Amniotic stem cell (primary cell): Measurements from ENCODE around the gene EHD1.

Source experiments
- DNase-seq: peaks from one replicate; lab custom pipeline; 2025; lab: John Stamatoyannopoulos, UW

Gene EHD1

GRCh38 chr11:64890522-64890939 is 12.1 kb upstream of the EHD1 start:
- DNase-seq = no peak

GRCh38 chr11:64888729-64889511 is 10.5 kb upstream of the EHD1 start:
- DNase-seq = no peak

- DNase-seq = no peak
These were observed 9.9 kb upstream of the EHD1 start for GRCh38 chr11:64888406-64888728.

GRCh38 chr11:64887757-64888405 is 9.5 kb upstream of the EHD1 start:
- no peak for DNase-seq

DNA sequence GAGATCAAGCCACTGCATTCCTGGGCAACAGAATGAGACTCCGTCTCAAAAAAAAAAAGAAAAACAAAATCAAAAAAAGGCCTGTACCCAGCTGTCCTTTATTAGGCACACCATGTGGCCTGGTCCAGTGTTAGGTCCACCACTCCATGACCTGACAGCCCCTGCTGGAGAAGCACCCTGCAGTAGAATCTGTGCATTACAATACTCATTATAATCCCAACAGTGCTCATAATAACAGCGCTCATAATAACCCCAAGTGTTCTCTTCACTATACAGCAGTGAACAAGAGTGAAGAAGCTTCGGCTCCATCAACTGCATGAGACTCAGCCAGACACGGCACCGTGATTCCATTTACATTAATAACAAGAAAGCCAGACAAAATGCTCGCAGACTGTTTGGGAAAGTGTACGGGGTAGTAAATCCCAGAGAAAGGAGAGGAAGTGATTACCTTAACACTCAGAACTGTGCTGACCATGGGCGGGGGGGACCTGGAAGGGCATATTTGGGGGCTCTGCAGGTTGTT is 8.9 kb upstream of the EHD1 start:
- DNase-seq = no peak

DNA sequence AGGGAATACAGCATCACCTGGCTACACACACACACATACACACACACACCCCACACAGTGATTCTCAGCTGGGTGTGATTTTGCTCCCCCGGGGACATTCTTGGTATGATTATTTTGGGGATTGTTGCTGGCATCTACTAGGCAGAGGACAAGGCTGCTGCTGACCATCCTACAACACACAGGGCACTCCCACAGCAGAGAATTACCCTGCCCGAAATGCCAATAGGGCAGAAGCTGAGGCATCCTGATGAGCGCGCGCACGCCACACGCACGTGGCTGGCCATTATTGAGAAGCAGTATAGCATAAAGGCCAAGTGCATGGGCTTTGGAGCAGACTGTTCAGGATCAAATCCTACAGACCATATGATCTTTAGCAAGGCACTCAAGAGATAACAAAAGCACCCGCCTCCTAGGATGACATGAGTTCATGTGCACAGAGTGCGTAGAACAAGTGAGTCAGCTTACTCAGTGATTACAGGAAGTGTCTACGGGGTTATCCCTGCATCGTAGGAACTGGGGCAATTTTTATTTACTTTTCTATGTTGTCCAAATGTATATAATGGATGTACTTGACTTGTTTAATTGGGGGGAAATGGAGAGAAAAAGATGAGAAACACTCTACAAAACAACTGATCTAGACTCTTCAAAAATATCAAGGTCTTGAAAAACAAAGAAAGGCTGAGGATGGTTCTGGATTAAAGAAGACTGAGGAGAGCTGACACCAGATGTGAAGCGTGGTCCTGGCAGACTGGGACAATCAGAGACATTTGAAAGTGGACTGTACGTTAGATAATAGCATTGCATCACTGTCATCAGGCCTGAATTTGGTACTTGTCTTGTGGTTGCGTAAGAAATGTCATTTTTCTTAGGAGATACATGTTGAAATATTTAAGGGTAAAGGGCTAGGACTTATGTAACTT is 7.2 kb upstream of the EHD1 start:
- no peak for DNase-seq

DNA sequence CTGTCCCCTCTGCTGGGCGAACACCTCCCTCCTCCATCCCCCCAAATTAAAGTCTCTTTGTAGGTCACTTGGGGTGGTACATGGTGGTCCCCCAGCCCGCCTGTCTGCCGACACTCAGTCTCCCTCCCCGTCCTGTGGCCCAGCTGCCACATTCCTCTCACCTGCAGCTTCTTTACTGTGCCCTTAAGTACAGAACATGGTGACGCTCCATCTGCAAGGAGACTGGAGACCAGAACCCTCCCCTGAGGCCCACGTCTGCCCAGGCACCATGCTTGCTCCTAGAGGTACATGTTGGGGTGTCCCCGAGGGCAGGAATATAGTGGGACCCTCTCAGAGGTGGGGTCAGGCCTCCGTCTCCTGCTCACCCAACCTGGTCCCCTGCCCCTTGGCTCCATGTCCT is 5.6 kb upstream of the EHD1 start:
- DNase-seq = no peak

GRCh38 chr11:64883575-64883974 is 5.2 kb upstream of the EHD1 start:
- DNase-seq = no peak

DNA sequence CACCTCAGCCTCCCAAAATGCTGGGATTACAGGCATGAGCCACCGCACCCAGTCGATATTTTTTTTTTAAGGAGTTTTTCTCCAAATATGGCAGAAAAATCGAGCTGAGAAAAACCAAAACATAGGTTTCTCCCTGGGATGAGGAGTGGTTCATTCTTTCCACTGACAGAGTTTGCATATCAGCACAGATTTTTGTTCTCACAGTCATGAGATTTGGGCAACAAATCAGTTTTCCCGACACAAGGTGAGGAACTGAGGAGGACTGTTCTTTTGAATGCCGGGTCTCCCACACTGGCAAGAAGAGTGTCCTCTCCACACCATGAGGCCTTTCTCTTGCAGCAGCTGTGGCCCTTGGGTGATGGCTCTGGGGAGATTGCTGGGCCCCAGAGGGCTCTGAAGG is 3.8 kb upstream of the EHD1 start:
- no peak for DNase-seq

- no peak for DNase-seq
These were observed 3.1 kb upstream of the EHD1 start for GRCh38 chr11:64881476-64881875.

DNA sequence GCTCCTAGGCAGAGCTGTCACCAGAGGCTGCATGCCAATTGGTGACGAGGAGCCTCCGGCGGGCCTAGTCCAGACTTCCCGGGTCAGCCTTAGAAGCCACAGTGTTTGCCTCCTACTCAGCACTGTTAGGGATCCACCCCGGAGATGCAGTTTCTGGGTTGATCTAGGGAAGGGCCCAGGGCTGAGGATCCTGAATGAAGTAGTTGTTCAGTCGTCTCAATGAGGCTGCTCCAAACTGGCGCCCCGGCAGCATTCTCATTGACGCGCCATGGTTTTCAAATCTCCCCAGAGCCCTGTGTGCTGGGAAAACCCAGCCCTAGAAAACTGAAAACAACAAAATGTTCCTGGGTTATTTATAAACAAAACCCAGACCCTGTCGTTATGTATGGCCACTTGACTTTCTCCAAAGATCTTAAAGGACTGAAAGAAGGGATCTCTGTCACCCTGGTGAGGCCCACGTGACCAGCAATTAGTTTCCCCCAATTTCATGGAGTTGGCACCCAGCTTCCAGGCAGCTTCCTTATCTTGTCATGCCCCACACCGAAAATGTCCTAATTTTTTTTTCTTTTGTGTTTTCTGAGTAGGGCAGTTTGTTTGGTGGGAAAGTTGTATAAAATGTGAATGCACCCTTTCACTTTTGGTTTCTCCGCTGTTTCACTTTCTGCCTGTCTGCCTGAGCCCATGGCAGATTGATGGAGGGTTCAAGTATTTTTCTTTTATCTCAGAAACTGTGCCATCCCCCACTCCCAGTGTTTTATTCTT is 2.0 kb upstream of the EHD1 start:
- no peak for DNase-seq

GRCh38 chr11:64879244-64879900 is 951 bp upstream of the EHD1 start:
- no peak for DNase-seq

GRCh38 chr11:64878223-64878493 is 263 bp downstream of the EHD1 start:
- no peak for DNase-seq

GRCh38 chr11:64877390-64878222 is 815 bp downstream of the EHD1 start:
- DNase-seq = no peak

DNA sequence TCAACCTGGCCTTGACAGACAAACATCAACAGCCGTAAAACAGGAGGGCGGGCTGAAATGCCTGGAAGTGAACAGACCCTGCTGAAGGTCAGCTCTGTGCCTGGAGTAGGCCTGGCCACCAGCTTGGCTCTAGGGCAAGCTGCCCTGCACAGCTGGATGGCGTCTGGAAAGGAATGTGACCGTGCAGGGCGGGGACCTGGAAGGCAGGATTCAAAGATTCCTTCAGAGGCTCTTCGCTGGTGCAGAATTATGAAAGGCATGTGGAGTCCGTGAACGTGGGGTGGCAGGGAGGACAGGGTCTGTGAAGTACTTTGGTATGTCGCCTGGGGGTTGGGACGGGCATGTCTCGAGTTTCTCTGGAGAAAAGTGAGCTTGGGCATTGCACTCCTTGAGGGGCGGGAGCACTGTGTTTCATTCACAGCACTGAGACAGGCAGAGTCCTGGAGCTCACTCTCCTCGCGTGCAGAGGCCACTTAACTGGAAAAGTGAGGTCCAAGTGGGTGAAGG is 1.5 kb downstream of the EHD1 start:
- DNase-seq = peak; percentile 79

GRCh38 chr11:64876229-64876750 is 2.1 kb downstream of the EHD1 start:
- no peak for DNase-seq

- DNase-seq = no peak
These were observed 2.8 kb downstream of the EHD1 start for GRCh38 chr11:64875369-64876228.

DNA sequence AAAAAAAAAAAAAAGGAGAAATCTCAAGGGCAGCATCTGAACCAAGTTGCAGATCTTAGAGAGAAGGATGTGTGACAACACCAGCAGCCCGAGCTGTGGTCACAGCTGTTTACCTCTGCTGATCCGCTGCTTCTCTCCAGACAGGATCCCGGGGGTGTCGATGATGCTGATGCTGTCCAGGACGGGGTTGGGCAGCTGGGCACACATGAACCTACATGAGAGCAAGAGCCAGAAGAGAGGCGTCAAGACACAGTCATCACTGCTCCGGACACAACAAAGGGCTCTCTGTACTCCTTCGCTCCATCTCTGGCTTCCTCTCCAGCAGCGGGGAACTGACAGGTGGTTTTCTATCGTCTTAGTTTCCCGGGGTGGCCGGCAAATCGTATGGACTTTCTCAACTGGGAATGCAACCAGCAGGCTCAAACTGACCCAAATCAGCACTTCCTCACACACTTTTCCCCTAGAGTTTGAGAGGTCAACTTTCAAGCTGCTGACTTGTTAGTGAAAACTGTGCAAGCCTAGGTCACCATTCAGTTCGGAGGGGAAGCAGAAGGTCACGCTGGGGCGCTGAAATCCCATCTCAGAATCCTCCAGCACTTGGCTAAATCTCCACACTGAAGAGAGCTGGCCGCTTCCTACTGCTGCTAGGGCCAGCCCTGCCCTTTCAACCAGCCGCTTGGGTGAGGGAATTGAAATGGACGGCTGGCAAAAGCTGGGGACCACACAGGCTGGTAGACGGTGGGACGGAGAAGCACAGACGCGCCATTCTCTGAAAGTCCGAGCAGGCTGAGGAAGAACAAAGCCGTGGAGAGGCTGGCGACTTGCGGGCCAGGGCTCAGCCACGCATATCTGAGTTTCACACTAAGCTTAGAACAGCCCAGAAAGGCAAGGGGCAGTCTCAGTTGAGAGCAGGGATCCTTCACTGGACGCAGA is 3.8 kb downstream of the EHD1 start:
- DNase-seq = no peak
